ENCODE results near the gene EBPL. TPM values are rescaled to one million over a fixed set of nuclear protein-coding genes. Genes with fewer than 3 reads are reported as not detected.

The EBPL gene
- polyA plus RNA-seq, 2 of the 4 experiments (the other 2 are of a cell fraction): 53.1 to 95.0 TPM

DNA sequence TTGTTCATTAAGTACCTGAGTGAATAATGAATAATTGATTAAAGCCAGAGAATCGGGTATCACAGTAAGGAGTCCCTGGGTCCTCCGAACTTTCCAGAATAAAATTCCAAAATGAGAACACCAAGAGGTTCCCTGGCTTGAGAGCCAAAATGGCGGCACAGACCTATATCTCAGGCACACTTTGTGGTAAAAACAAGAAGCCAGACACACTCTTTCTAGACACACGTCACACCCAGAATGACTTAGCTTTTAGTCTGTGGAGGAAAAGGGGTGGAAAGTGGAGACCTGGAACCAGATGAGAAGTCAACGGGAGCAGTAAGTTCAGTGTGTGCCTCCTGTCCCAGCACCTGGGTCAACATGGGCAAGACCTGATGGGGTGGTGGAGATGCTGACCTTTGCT, 54.6 kb downstream of the EBPL start (continued):
- TF ChIP-seq, protein P1, sequence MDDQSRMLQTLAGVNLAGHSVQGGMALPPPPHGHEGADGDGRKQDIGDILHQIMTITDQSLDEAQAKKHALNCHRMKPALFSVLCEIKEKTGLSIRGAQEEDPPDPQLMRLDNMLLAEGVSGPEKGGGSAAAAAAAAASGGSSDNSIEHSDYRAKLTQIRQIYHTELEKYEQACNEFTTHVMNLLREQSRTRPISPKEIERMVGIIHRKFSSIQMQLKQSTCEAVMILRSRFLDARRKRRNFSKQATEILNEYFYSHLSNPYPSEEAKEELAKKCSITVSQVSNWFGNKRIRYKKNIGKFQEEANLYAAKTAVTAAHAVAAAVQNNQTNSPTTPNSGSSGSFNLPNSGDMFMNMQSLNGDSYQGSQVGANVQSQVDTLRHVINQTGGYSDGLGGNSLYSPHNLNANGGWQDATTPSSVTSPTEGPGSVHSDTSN (IDR thresholded peaks at IDR 0.05): no peak

- CTCF ChIA-PET: no interaction called here
- 76% methylated on average over 10 of the region's 10 CpGs for WGBS (ENCODE audit: missing lambda C conversion rate)
- Histone ChIP-seq H3K4me1 (no peaks in the 10 kb centered on the region), H3K4me3 (no peak overlapping the region), H3K27ac (no peak overlapping the region), H3K9me3 (no peaks in the 10 kb centered on the region), H3K4me2 (no peak overlapping the region)
- POLR2A ChIA-PET: no interaction called here
- DNase-seq (ENCODE audit: low read depth in 1 of 2, low spot score in 1 of 2): no peak
- no peak for FAIRE-seq
- TF ChIP-seq TP53 (CRISPR knock-in tag; IDR thresholded peaks at IDR 0.05) (no peak), NR3C1 (IDR thresholded peaks at IDR 0.05) (no peak), KDM5A (IDR thresholded peaks at IDR 0.05) (no peak), RARB (CRISPR knock-in tag; IDR thresholded peaks at IDR 0.05) (no peak), ZC3H11A (IDR thresholded peaks at IDR 0.05) (no peak), FOXS1 (CRISPR knock-in tag; IDR thresholded peaks at IDR 0.05) (no peak)
- no peak for ATAC-seq
Measured at GRCh38 chr13:49635599-49636433, 55.5 kb downstream of the EBPL start.

- TF ChIP-seq EHF (CRISPR knock-in tag; IDR thresholded peaks at IDR 0.05) (no peak), TP53 (CRISPR knock-in tag; IDR thresholded peaks at IDR 0.05) (no peak)
- Histone ChIP-seq H3K27ac (no peak overlapping the region), H3K4me2 (no peak overlapping the region), H3K4me1 (no peaks in the 10 kb centered on the region), H3K9me3 (no peaks in the 10 kb centered on the region), H3K4me3 (no peak overlapping the region)
- ATAC-seq: no peak
- POLR2A ChIA-PET: no interaction called here
- no peak for FAIRE-seq
- CTCF ChIA-PET: no interaction called here
- DNase-seq (ENCODE audit: low read depth in 1 of 2, low spot score in 1 of 2): no peak
- WGBS (ENCODE audit: missing lambda C conversion rate): 76% methylated on average over 4 of the region's 4 CpGs
Measured at GRCh38 chr13:49633710-49634109, 57.6 kb downstream of the EBPL start.

DNA sequence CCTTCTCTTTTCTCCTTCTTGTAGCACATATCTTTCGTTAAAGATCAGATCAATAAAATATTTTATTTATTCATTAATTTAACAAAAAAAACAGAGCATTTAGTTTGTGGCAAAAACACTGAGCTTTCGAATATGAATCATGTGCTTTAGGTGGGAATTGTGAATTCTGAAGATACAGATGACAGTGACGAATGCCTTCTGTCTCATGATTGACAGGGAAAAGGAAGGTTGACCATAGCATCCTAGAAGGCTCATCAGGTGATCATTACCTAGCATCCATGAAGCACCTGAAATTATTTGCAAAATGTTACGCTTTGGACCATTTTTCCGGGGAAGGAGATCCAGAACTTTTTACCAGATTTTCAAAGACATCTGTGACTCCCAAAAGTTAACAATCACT, 59.1 kb downstream of the EBPL start:
- no peak for FAIRE-seq
- POLR2A ChIA-PET: no interaction called here

DNA sequence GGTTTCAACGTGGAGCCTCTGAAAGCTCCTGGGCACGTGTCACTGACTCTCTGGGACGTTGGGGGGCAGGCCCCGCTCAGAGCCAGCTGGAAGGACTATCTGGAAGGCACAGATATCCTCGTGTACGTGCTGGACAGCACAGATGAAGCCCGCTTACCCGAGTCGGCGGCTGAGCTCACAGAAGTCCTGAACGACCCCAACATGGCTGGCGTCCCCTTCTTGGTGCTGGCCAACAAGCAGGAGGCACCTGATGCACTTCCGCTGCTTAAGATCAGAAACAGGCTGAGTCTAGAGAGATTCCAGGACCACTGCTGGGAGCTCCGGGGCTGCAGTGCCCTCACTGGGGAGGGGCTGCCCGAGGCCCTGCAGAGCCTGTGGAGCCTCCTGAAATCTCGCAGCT, 60.7 kb downstream of the EBPL start:
- no peak for TF ChIP-seq HMGXB4 (CRISPR knock-in tag; IDR thresholded peaks at IDR 0.05; ENCODE audit: borderline replicate concordance)
- no peak for TF ChIP-seq CHD2 (IDR thresholded peaks at IDR 0.05; ENCODE audit: low read length, partially characterized antibody)
- no peak for TF ChIP-seq ZFP36 (IDR thresholded peaks at IDR 0.05; ENCODE audit: borderline replicate concordance, partially characterized antibody)
- no peak for TF ChIP-seq NR3C1 (IDR thresholded peaks at IDR 0.05)
- TF ChIP-seq JUNB (IDR thresholded peaks at IDR 0.05): no peak
- Histone ChIP-seq H3K27ac (no peak overlapping the region), H3K4me3 (no peak overlapping the region), H3K9me3 (no peaks in the 10 kb centered on the region), H3K4me1 (peaks cover 4% of the 10 kb centered on the region; the same call in 2 of the 3 replicates), H3K4me2 (no peak overlapping the region)
- POLR2A ChIA-PET: no interaction called here
- 41% methylated on average over 4 of the region's 16 CpGs for WGBS (ENCODE audit: missing lambda C conversion rate)
- ATAC-seq: no peak
- no peak for FAIRE-seq
- DNase-seq (ENCODE audit: low read depth in 1 of 2, low spot score in 1 of 2): no peak
- CTCF ChIA-PET: interaction anchor here (1.6 kb wide), 1 partner anchor 10 kb away, joined by 3 read pairs; no protein-coding TSS in a partner anchor

More for the DNA sequence above, 59.1 kb downstream of the EBPL start:
- H3K4me1 ChIP-seq: no peaks in the 10 kb centered on the region
- no peak for ATAC-seq
- TF ChIP-seq CBX8 (IDR thresholded peaks at IDR 0.05): no peak
- no peak for TF ChIP-seq HOXB13 (CRISPR knock-in tag; IDR thresholded peaks at IDR 0.05; ENCODE audit: low read depth)
- TF ChIP-seq KDM1A (IDR thresholded peaks at IDR 0.05; ENCODE audit: low read depth): no peak
- TF ChIP-seq CEBPB (IDR thresholded peaks at IDR 0.05): no peak
- TF ChIP-seq, protein P2, sequence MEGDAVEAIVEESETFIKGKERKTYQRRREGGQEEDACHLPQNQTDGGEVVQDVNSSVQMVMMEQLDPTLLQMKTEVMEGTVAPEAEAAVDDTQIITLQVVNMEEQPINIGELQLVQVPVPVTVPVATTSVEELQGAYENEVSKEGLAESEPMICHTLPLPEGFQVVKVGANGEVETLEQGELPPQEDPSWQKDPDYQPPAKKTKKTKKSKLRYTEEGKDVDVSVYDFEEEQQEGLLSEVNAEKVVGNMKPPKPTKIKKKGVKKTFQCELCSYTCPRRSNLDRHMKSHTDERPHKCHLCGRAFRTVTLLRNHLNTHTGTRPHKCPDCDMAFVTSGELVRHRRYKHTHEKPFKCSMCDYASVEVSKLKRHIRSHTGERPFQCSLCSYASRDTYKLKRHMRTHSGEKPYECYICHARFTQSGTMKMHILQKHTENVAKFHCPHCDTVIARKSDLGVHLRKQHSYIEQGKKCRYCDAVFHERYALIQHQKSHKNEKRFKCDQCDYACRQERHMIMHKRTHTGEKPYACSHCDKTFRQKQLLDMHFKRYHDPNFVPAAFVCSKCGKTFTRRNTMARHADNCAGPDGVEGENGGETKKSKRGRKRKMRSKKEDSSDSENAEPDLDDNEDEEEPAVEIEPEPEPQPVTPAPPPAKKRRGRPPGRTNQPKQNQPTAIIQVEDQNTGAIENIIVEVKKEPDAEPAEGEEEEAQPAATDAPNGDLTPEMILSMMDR (IDR thresholded peaks at IDR 0.05): no peak
- no peak overlapping the region for H3K4me2 ChIP-seq
- DNase-seq (ENCODE audit: low read depth in 1 of 2, low spot score in 1 of 2): no peak
- H3K9me3 ChIP-seq: no peaks in the 10 kb centered on the region
- 78% methylated on average over 5 of the region's 5 CpGs for WGBS (ENCODE audit: missing lambda C conversion rate)
- H3K27ac ChIP-seq: no peak overlapping the region
- no peak overlapping the region for H3K4me3 ChIP-seq
- CTCF ChIA-PET: no interaction called here

Data from A549 (cell line).